ENCODE results near the gene SCRN1.

DNA sequence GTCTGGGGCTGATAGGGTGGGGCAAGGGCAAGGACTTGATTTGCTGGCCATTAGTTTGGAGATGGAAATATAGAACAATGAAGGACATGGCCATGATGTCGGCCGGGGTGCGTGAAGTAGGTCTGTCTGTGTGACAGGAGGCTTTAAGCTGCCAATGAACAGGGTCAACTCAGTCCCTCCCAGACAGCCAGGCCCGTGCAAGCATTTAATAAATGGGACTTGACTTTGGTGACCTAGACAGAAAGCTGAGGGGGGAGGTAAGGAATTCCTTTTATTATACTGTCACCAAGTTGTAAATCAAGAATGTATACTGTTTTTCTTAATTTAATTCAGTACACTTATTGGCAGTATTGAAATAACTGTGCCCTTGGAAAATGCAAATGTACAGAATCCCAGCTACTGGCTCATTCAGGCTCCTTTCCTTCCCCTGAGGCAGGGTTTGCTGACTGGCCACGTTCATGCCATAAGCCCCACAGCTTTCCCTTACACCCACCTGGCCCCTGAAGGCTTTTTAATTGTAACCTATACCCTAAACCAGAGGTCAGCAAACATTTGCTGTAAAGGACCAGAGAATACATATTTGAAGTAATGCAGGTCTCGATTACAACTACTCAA lies 96.1 kb downstream of the SCRN1 start:
- TF ChIP-seq GATA2 (IDR thresholded peaks at IDR 0.05; ENCODE audit: low read depth, low read length) = no peak
- no peak for TF ChIP-seq GATA3 (IDR thresholded peaks at IDR 0.05; ENCODE audit: low read depth, low read length)

All from SH-SY5Y (cell line).